Hepatocyte (in vitro differentiated cells): ENCODE measurements around the gene KLHL21.

Experiments used
- CTCF ChIP-seq: fragments of 200-600 bp; sonication (generic); IDR thresholded peaks from 2 replicates; pipeline ENCODE4 v1.5.1; 2016; ENCODE audit warnings: antibody characterized with exemption, mild to moderate bottlenecking; ENCODE audit not compliant: poor library complexity
- EZH2 ChIP-seq: fragments of 200-600 bp; sonication (generic); IDR thresholded peaks from 2 replicates; pipeline ENCODE4 v1.6.1; 2016; ENCODE audit warnings: antibody characterized with exemption, mild to moderate bottlenecking, borderline replicate concordance
- EZH2phosphoT487 ChIP-seq: fragments of 200-600 bp; sonication (generic); IDR thresholded peaks from one replicate; pipeline ENCODE4 v1.6.1; 2018; ENCODE audit warnings: antibody characterized with exemption, mild to moderate bottlenecking, low read depth, moderate library complexity; ENCODE audit not compliant: unreplicated experiment, severe bottlenecking

- TF ChIP-seq EZH2phosphoT487, result no peak
- TF ChIP-seq CTCF, result no peak
- TF ChIP-seq EZH2, result no peak
These were observed 3.3 kb downstream of the KLHL21 start for GRCh38 chr1:6599141-6599975.
